Activated CD8-positive, alpha-beta memory T cell treated with anti-CD3 and anti-CD28 coated beads, Interleukin-2, amount 50 U/mL, for 24 hours (primary cell): ENCODE measurements around the gene PCYT2.

Experiments used
- DNase-seq: peaks from one replicate; pipeline ENCODE4 v3.0.0-alpha.2; 2020; ENCODE audit errors: extremely low read depth

Gene PCYT2

DNA sequence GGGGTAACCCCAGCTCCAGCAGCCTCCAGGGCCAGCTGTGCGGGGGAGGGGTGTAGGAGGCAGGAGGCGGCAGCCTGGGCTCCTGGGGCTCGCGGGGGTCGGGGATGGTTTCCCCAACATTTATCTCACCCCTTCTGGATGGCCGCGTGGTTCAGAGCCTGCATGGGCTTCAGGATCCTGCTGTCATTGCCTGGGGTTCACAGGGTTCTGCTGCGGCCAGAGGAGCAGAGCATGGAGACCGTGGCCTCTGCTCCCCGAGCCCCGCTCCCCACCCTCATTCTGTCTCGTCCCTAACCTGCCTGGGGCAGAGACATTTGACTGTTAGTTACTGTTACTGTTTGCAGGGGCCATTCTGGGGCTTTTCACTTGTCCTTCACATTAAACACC lies 31.0 kb upstream of the PCYT2 start:
- no peak for DNase-seq

DNA sequence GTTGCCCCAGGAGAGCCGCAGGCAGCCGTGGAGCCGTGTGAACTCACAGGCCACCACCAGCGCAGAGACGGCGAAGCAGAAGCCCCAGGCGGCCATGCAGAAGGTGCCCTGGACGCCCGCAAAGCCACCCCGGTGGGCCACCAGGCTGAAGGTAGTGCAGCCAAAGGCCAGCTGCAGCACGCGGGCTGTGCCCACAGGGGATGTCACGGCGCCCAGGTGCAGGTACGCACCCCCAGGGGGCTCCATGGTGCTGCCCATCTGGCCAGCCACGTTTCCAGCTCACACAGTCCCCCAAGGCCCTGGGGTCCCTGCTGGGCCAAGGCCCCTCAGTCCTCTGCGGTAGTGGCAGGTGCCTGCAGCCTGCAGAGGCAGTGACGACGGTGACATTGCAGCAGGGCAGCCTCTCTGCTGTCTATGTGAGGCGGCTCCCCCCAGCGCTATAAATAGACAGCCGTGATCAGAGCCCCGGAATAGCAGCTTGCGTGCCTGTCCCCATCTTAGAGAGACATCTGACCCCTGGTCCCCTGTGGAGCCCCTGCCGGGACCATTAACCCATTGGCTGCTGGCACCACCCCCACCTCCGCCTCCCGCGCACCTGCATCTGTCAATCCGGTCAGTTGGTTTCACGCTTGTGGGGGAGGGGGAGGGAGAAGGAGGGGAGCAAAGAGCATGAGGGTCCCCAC lies 30.4 kb upstream of the PCYT2 start:
- no peak for DNase-seq

DNA sequence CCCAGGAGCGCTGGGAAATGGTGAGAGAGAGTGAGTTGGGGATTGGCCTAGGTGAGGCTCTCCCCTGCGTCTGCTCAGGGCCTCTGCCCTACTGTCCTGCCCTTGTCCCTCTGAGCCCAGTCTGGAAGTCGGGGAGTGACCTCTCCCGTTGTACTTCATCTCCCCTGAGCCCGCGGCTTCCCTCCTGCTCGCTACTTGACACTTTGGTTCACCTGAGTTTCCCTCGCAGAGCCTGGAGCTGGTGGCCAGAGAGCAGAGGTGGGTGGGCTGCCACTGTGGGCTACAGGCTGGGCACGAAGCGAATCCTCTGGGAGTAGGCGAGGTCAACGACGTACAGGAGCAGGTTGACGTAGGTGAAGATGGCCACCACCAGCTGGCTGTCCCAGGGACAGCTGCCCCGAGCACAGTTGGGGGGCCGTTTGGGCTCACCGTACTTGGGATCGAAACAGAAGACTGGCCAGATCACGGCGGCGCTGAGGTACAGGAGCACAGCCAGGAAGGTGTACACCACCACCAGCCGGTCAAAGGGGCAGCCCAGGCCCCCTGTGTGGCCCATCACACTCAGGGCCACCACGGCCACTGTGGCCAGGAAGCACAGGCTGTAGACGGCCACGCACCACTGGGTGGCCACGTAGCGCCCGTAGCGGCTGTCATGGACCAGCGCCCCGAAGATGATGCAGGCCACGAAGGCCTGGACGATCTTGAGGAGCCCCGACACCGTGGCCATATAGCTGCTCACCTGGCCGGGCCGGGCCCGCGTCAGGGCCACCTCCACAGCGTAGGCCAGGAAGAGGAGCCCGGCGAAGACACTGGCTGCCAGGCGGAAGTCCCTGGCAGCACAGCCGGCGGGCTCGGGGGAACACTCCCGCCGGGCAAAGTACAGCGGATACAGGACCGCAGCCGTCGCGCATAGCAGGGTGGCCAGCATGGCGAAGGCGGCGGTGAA lies 29.6 kb upstream of the PCYT2 start:
- no peak for DNase-seq

DNA sequence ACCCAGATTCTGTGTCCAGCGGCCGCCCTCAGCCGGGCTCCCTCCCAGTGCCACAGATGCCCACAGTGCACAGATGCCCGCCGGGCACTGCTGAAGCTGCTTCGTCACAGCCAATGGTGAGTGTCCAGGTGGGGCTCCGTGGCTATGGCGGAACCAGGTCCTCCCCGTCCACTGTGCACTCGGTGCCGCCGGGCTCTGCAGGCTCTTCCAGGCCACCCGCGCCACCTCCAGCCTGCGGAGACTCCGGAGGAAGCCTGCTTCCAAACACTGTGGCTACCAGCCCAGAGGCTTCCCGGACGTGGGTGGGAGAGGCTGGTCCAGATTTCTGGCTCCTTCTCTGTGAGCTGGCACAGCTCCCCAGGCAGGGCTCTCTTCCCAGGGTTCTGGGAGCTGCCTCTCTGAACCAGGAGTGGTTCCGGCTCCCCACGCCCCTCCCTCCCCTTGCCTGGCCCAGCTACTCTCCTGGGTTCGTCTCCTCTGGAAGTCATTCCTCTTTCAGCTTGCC lies 28.7 kb upstream of the PCYT2 start:
- no peak for DNase-seq

DNA sequence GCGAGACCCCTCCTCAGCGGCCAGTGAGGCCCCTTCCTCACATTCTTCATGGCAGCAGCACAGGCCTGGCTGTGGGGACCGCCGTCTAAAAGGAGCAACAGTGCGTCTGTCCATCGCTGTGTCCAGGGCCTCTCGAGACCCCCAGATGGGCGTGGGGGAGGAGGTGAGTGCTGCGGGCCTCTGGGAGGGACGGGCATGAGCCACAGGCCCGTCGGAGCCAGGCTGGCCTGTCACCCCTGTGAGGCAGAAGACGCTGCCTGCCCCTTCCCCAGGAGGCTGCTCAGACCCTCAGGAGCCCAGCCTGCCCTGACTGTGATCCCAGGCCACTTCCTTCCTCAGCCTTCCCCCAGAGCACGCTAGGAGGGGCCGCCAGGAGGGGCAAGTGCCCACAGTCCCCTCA lies 28.0 kb upstream of the PCYT2 start:
- DNase-seq = no peak

- no peak for DNase-seq
Measured at GRCh38 chr17:81935709-81936084, 24.5 kb upstream of the PCYT2 start.

DNA sequence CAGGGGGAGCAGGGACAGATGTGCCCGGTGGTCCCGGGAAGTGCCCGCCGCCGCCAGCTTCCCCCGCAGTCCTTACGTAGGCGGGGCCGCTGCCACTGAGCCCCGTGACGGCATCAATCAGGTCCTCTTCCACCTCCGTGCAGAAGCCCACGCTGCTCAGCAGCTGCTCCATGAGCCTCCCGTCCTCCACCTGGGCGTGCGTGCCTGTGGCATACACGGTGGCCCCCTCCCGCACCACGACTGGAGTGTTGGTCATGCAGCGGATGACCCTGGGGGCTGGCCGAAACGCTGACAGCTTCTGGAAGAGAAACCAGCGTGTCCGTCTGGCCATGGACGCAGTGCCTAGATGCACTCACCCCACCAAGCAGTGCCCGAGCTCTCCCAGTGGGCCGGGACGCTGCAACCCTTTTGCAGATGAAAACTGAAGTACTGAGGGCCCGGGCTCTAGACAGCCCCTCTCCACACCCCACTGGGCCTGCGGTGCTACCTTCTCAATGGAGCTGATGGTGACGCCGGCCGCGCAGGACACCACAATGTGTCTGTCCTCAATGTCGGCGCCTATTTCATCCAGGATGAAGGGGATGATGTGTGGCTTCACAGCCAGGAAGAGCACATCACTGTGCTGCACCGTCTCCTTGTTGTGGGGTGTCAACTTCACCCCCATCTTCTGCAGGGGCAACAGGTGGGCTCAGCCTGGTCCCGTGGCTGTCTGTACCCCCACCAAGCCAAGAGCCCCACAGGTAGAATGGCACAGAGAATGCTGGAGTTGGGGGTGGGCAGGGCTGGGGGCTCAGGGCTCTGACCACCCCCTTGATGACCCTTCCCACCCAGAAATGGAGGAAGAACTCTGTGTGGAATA lies 23.9 kb upstream of the PCYT2 start:
- DNase-seq = no peak

DNA sequence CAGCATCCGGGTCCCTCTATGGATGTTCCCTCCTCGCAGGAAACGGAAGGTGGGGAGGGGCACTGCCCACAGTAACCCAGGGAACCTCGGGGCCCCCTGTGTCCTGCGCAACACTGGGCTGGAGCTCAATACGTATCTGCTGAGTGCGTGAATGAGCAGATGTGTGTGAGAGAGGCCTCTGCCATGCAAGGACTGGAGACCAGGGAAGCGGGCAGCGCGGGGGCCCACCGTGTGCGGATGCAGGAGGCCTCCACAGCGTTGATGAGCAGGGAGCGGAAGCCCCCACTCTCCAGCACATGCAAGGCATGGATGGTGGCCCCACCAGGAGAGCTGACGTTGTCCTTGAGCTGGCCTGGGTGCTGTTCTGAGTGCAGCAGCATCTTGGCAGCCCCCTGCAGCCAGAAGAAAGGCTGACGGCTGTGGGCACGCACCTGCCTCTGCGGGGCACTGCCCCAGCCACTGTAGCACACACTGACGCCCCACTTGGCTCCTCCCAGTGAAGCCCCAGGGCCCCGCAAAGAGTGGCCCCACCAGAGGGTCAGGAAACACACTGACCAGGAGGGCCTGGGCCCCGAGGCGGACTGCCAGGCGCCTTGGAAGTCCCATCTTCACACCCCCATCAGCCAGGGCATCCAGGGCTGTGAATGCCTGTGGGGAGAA lies 23.0 kb upstream of the PCYT2 start:
- DNase-seq = no peak

GRCh38 chr17:81933178-81933699 lies 22.0 kb upstream of the PCYT2 start:
- no peak for DNase-seq

DNA sequence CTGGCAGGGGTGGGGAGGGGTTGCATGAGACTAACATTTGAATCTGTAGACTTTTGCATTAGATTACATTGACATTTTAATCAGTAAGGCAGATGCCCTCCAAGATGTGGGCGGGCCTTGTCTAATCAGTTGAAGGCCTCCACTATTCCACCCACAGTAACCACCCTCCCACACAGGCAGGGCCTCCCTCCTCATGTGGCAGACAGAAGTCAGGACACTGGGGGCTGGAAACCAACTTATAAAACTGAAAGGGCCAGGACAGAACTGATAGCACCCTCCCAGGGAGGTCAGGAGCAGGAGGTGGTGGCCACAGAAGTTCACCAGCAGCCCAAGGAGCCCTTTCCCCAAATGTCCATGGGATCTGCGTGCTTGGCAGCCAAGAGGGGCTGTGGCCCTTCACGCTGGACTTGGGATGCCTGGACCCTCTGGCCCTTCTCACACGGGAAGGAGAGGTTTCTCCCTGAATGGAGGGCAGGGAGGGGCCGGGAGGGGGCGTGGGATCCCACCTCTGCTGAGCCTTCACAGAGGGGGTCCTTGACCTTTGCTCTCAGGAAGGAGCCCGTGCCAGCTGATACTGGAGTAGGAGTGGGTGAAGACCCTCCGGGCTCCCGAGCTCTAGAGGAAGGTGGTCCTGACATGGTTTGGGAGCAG lies 21.3 kb upstream of the PCYT2 start:
- no peak for DNase-seq

DNA sequence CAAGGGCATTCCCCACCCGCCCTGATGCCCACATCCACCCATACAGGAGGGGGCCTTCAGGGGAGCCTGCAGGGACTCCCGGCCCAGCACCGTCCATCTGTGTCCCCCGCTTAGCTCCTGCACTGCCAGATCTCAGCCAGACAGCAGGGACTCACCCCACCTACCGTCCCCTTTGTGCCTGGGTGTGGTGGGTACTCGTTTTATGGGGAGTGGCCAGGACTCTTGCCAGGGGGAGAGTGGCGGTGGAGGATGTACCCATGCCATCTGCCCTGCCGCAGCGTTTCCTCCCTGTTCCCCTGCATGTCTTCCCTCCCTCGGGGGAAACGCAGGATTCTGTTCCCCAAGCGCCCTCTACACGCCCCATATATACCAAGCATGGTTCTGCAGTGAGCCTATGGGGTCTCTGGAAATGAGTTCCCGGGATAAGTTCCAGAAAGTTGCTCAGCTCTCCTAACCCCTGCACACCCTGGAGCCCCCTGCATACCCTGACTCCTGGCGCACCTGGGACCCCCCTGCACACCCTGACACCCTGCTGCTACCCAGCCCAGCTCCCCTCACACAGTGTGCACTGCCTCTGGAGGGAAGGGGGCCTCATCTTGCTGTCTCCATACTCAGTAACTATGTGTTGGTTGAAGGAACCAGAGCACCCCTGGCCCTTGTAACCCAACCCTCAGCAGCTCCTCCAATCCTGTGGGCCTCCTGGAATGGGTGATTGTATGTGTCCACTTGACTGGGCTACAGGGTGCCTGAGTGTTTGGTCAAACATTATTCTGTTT lies 20.5 kb upstream of the PCYT2 start:
- no peak for DNase-seq

GRCh38 chr17:81931189-81931556 lies 20.0 kb upstream of the PCYT2 start:
- DNase-seq = no peak

DNA sequence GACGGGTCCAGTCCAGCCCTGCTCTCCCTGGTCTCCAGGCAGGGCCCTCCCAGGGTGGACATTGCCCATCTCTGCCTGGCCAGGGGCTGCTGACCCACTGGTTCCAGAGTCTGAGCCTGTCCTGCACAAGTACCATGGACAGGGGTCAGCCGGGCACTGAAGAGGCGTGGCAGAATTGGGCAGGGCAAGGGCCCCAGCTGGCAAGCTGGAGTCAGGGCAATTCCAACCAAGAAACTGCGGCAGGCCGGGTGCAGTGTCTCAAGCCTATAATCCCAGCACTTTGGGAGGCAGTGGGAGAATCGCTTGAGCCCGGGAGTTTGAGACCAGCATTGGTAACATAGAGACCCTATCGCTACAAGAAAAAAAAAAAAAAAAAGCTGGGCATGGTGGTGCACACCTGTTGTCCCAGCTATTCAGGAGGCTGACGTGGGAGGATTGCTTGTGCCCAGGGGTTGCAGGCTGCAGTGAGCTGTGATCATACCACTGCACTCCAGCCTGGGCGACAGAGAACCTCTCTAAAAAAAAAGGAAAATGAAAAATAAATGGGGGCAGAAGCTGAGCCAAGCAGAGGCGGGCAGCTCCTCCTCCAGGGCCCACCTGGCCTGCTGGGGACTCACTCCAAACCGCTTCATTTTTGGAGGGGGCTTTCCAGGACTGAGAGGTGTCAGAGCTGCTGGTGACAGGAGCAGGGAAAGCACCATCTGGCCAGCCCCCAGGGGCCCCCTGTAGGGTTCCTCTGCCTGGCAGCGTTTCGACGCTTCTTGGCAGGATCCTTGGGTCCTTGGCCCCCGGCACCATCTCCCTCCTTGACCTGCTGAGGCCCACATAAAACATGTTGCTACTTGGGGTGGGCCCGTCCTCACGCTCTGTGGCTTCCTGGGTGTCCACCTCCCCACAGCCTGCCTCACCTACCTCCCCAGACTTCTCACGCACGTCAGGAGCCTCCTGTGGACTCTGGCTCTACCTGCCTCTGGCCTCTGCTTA lies 19.2 kb upstream of the PCYT2 start:
- no peak for DNase-seq

- DNase-seq = no peak
Measured at GRCh38 chr17:81929253-81930141, 18.3 kb upstream of the PCYT2 start.

DNA sequence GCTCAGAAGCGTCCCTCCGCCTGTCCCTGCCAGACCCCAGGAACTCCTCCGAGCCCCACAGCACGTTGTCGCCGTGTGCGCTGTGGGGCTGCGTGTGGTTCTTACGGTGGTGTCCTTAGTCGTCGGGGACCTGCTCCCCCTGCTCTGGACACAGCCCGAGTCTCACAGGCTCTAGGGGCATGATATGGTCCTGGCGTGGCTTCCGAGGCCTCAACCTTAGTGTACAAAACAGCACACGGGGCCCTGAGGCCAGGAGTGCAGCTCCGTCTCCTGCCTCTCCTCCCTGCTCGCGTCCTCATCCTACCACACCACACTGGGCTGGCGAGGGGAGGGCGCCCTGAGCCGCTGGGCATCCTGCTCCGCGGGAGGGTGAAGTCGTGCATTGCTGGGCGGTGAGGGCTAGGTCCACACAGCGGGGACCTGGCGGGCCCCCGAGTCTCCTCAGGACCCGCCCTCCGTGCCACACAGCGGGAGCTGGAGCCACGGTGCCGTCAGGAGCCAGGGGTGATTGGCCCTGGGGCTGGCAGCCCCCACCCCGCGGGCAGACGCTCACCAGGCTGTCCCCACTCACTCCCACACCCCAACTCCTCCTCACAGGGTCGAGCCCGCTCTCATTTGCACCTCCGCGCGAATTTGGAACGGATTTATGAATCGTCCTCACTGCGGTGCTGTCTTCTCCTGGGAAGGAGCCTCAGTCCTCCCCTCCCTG lies 17.5 kb upstream of the PCYT2 start:
- no peak for DNase-seq

GRCh38 chr17:81927653-81928543 lies 16.7 kb upstream of the PCYT2 start, which contains the start of gene MAFG:
Gene MAFG (minus strand): TSS chr17:81927735. CDS start chr17:81923185, 4,550 bp downstream.
- DNase-seq = peak; percentile 68
